ENCODE results near the gene ZNF436. TPM values are rescaled to one million over a fixed set of nuclear protein-coding genes. Genes with fewer than 3 reads are reported as not detected.

The ZNF436 gene
- total and polyA plus RNA-seq, 9 of the 15 experiments (the other 6 are each of a cell fraction or from before 2014, with no cell fraction given): 2.1 to 11.3 (median 6.8) TPM

GRCh38 chr1:23344111-23344986, 25.3 kb downstream of the ZNF436 start, which contains the start of gene HNRNPR (continued):
- TF ChIP-seq ETV6 (IDR thresholded peaks at IDR 0.05; ENCODE audit: borderline replicate concordance in 1 of 2, low read depth in 2 of 2, low read length in 1 of 2) (no peak), ETV6 (CRISPR knock-in tag; IDR thresholded peaks at IDR 0.05; ENCODE audit: borderline replicate concordance) (no peak), NR1H2 (CRISPR knock-in tag; IDR thresholded peaks at IDR 0.05) (no peak), ZNF583 (CRISPR knock-in tag; IDR thresholded peaks at IDR 0.05) (no peak), ZFP91 (CRISPR knock-in tag; IDR thresholded peaks at IDR 0.05) (no peak), EGR1 (conservative IDR thresholded peaks at IDR 0.05) (peak; percentile 87), ZNF717 (CRISPR knock-in tag; IDR thresholded peaks at IDR 0.05) (peak; percentile 86), TAF9B (IDR thresholded peaks at IDR 0.05; ENCODE audit: partially characterized antibody) (peak; percentile 83), FOXM1 (IDR thresholded peaks at IDR 0.05; ENCODE audit: low read depth) (peak; percentile 68), FOXM1 (CRISPR knock-in tag; IDR thresholded peaks at IDR 0.05; ENCODE audit: low read depth) (peak; percentile 89), THRB (CRISPR knock-in tag; conservative IDR thresholded peaks at IDR 0.05) (0 out of 2 replicates have a peak, but pooled peaks have one; percentile 47), NBN (IDR thresholded peaks at IDR 0.05; ENCODE audit: low read depth) (peak; percentile 14; the same call in 1 of the 2 replicates), CHAMP1 (IDR thresholded peaks at IDR 0.05) (peak; percentile 51; the same call in 1 of the 2 replicates), GTF2B (IDR thresholded peaks at IDR 0.05; ENCODE audit: extremely low read depth, insufficient read length) (no peak), DMBX1 (CRISPR knock-in tag; IDR thresholded peaks at IDR 0.05; ENCODE audit: borderline replicate concordance) (peak; percentile 20; the same call in 1 of the 2 replicates), HES1 (IDR thresholded peaks at IDR 0.05; ENCODE audit: low read depth) (peak; percentile 56; the same call in 1 of the 2 replicates), ZBTB26 (CRISPR knock-in tag; IDR thresholded peaks at IDR 0.05) (no peak), RUNX1 (IDR thresholded peaks at IDR 0.05; ENCODE audit: low read depth) (0 out of 2 replicates have a peak, but pooled peaks have one; percentile 7), RBM17 (IDR thresholded peaks at IDR 0.05; ENCODE audit: borderline replicate concordance, low read depth, low read length) (no peak)
